ENCODE data around the gene GAB2.

GRCh38 chr11:78312712-78313111 is 104.9 kb downstream of the GAB2 start:
- no peak for TF ChIP-seq POLR2AphosphoS5 (IDR thresholded peaks at IDR 0.05)
- no peak for TF ChIP-seq CTCF (IDR thresholded peaks at IDR 0.05)
- TF ChIP-seq POLR2A (IDR thresholded peaks at IDR 0.05; ENCODE audit: low read depth) = no peak
- TF ChIP-seq EP300 (IDR thresholded peaks at IDR 0.05) = no peak
